Karpas-422 (cell line): ENCODE data around the gene SON. TPM values are rescaled to one million over a fixed set of nuclear protein-coding genes. Genes with fewer than 3 reads are reported as not detected.
"Not testable (repeated sequence)": the region's sequence is repeated elsewhere in the genome, so short reads cannot be mapped to it uniquely, and the experiment has no call there.

ENCODE experiments used
- DNase-seq: peaks from one replicate; pipeline ENCODE4 v3.0.0-alpha.2; 2015
- H2AFZ ChIP-seq: fragments of 200-600 bp; sonication (generic); 2 replicates; pipeline ENCODE4 v1.6.1; 2014; ENCODE audit warnings: antibody characterized with exemption, low read length, mixed read lengths
- H3K27ac ChIP-seq: fragments of 200-600 bp; sonication (generic); 2 replicates; pipeline ENCODE4 v1.5.1; 2014; ENCODE audit warnings: mild to moderate bottlenecking, low read length, moderate library complexity
- H3K27me3 ChIP-seq: fragments of 200-600 bp; sonication (generic); 2 replicates; pipeline ENCODE4 v1.6.1; 2014; ENCODE audit warnings: low read length, mixed read lengths
- H3K36me3 ChIP-seq: fragments of 200-600 bp; sonication (generic); 2 replicates; pipeline ENCODE4 v1.6.1; 2014; ENCODE audit warnings: low read length, mixed read lengths; ENCODE audit not compliant: insufficient read depth
- H3K4me1 ChIP-seq: fragments of 200-600 bp; sonication (generic); 2 replicates; pipeline ENCODE4 v1.6.1; 2014; ENCODE audit warnings: mild to moderate bottlenecking, low read length, mixed read lengths
- H3K4me2 ChIP-seq: fragments of 200-600 bp; sonication (generic); 2 replicates; pipeline ENCODE4 v1.6.1; 2014; ENCODE audit warnings: low read length, low read depth, mild to moderate bottlenecking; ENCODE audit not compliant: poor library complexity, severe bottlenecking
- H3K4me3 ChIP-seq: fragments of 200-600 bp; sonication (generic); 2 replicates; pipeline ENCODE4 v1.5.1; 2014; ENCODE audit warnings: mild to moderate bottlenecking, antibody characterized with exemption, low read length, mixed read lengths
- H3K79me2 ChIP-seq: fragments of 200-600 bp; sonication (generic); 2 replicates; pipeline ENCODE4 v1.6.1; 2014; ENCODE audit warnings: mild to moderate bottlenecking, low read length, mixed read lengths
- H3K9ac ChIP-seq: fragments of 200-600 bp; sonication (generic); 2 replicates; pipeline ENCODE4 v1.6.0; 2014; ENCODE audit warnings: low read length
- H3K9me2 ChIP-seq: fragments of 200-600 bp; sonication (generic), shearing (Covaris generic); replicated peaks from 2 replicates; pipeline ENCODE4 v1.6.0; 2014; ENCODE audit warnings: mild to moderate bottlenecking, low read length, moderate library complexity; ENCODE audit not compliant: insufficient read depth
- H3K9me3 ChIP-seq: fragments of 300-700, 200-600 bp; sonication (generic); 2 replicates; pipeline ENCODE4 v1.6.1; 2014; ENCODE audit warnings: low read length, mixed read lengths
- H4K20me1 ChIP-seq: fragments of 200-600 bp; sonication (generic); 2 replicates; pipeline ENCODE4 v1.6.1; 2014; ENCODE audit warnings: mild to moderate bottlenecking, antibody characterized with exemption, low read length, low read depth; ENCODE audit not compliant: insufficient read depth
- total RNA-seq: library from RNA; depleted of rRNA; stranded (reverse); fragments of >200 nt; shearing (Covaris generic); gene quantifications from 2 replicates; pipeline ENCODE4 v1.2.3, GENCODE V29; 2014; ENCODE audit warnings: low replicate concordance; rRNA removed

SON gene
- total RNA-seq = 121 and 159 TPM in 2 replicates

DNA sequence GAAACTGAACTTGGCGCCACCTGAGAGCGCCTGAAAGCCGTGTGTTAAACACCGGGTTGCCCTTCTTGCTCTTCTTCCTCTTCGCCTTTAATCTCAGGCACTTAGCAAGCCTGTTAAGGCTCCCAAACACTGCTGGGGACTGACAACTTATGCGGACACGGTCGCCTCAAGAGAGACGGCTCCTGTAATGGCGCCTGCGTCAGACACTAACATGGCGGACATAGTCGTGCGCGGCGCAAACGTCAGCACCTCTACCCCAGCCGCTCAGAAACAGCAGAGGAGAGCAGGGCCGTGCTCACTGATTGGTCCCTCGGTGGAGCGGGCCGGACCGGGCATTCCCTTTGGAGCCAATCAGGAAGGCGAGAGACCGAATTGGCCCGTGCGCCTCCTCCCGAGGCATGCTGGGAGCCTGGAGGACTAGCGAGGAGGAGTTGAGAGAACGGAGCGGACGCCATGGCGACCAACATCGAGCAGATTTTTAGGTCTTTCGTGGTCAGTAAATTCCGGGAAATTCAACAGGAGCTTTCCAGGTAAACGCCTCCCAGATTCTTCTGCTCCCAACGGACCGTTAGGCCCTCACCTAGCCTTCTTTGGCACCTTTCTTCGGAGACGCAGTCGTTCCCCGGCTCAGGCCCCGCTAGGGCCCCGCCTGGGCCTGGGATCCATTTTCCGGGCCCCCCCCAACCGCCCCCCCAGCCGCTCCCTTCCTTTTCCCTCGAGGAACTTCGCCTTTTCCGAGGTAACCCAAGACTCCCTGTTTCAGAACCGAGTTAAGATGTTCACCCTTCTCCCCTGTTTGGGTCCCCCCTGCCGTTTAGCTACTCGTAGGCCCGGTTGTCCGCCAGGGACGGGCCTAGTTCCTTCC is at the start of gene SON:
Gene SON, plus strand, starts transcription at position 399 of the 865 bp plus-strand sequence. Its CDS starts 55 bp downstream, at position 454.
- no peaks in the 10 kb centered on the region for H3K27me3 ChIP-seq
- H3K27ac ChIP-seq = peak within 1 kb of the TSS; percentile 96
- DNase-seq = peak; percentile 99
- H3K36me3 ChIP-seq = peaks cover 51% of the 10 kb centered on the region
- H3K4me1 ChIP-seq = peaks cover 30% of the 10 kb centered on the region
- peak within 1 kb of the TSS; percentile 83 for H3K4me3 ChIP-seq
- peaks cover 29% of the 10 kb centered on the region for H4K20me1 ChIP-seq
- H3K79me2 ChIP-seq = peaks cover 92% of the 10 kb centered on the region
- H3K9me3 ChIP-seq = no peaks in the 10 kb centered on the region
- peak within 1 kb of the TSS; percentile 35; the same call in 1 of the 2 replicates for H2AFZ ChIP-seq
- no peaks in the 10 kb centered on the region for H3K9me2 ChIP-seq
- H3K4me2 ChIP-seq = peak within 1 kb of the TSS; percentile 96
- H3K9ac ChIP-seq = peak within 1 kb of the TSS; percentile 97

DNA sequence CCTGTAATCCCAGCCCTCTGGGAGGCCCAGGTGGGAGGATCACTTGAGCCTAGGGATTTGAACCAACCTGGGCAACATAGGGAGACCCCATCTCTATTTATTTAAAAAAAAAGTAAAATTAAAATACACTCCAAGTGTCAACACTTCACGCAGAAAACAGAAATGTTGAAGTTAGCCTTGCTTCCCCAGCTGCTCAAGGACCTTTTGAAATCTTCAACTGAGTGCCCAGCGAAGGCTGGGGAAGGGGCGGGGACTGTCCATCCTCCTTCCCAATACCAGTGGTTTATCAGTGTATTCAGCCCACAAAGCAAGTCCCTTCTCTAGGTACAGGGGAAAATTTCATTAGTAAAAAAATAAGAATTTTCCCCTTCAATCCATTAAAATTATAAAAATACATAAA is 49.1 kb upstream of the SON start:
- no peak overlapping the region for H3K9ac ChIP-seq
- H4K20me1 ChIP-seq = no peaks in the 10 kb centered on the region
- H3K4me1 ChIP-seq = peaks cover 11% of the 10 kb centered on the region
- H2AFZ ChIP-seq = no peak overlapping the region
- H3K9me3 ChIP-seq = no peaks in the 10 kb centered on the region
- DNase-seq = no peak
- no peaks in the 10 kb centered on the region for H3K9me2 ChIP-seq
- no peak overlapping the region for H3K4me3 ChIP-seq
- H3K79me2 ChIP-seq = no peaks in the 10 kb centered on the region
- no peaks in the 10 kb centered on the region for H3K36me3 ChIP-seq
- H3K4me2 ChIP-seq = no peak overlapping the region
- H3K27me3 ChIP-seq = no peaks in the 10 kb centered on the region
- H3K27ac ChIP-seq = no peak overlapping the region

- H2AFZ ChIP-seq = no peak overlapping the region
- no peak overlapping the region for H3K4me3 ChIP-seq
These were observed 47.1 kb upstream of the SON start for GRCh38 chr21:33495743-33496142.

DNA sequence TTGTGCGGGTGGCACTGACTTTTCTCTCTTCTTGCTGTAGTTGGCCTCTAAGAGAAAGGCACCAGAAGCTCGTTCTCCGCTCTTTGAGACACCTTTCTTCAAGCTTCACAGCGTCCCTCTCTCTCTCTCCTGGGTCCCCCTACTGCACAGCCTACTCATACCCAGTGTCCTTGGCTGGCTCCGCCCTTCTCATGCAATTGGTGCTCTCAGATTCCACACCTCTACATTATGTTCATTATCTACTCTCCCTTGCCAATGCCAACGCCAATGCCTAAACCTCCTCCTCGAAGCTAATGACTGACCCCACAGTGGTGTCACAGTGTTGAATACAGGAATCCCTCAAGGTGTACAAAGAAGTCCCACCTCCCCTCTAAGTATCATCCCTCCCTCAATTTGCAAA is 46.5 kb upstream of the SON start:
- Histone ChIP-seq H3K4me3 (no peak overlapping the region), H3K9ac (no peak overlapping the region), H3K4me1 (peaks cover 5% of the 10 kb centered on the region), H3K27me3 (no peaks in the 10 kb centered on the region), H3K27ac (no peak overlapping the region), H3K9me2 (no peaks in the 10 kb centered on the region), H3K9me3 (no peaks in the 10 kb centered on the region), H2AFZ (no peak overlapping the region), H3K79me2 (no peaks in the 10 kb centered on the region), H4K20me1 (no peaks in the 10 kb centered on the region), H3K36me3 (no peaks in the 10 kb centered on the region), H3K4me2 (no peak overlapping the region)
- peak; percentile 59 for DNase-seq

More at GRCh38 chr21:33495743-33496142, 47.1 kb upstream of the SON start:
- no peaks in the 10 kb centered on the region for H3K36me3 ChIP-seq
- no peak overlapping the region for H3K4me2 ChIP-seq
- no peaks in the 10 kb centered on the region for H3K9me3 ChIP-seq
- H3K4me1 ChIP-seq = peaks cover 9% of the 10 kb centered on the region
- no peaks in the 10 kb centered on the region for H3K27me3 ChIP-seq
- no peak overlapping the region for H3K27ac ChIP-seq
- no peak overlapping the region for H3K9ac ChIP-seq
- no peak for DNase-seq
- no peaks in the 10 kb centered on the region for H4K20me1 ChIP-seq
- no peaks in the 10 kb centered on the region for H3K9me2 ChIP-seq
- no peaks in the 10 kb centered on the region for H3K79me2 ChIP-seq

GRCh38 chr21:33505833-33506232 is 37.0 kb upstream of the SON start:
- H3K4me2 ChIP-seq = no peak overlapping the region
- H3K9ac ChIP-seq = no peak overlapping the region
- DNase-seq = no peak
- H3K27me3 ChIP-seq = no peaks in the 10 kb centered on the region
- H3K4me1 ChIP-seq = no peaks in the 10 kb centered on the region
- no peaks in the 10 kb centered on the region for H3K9me3 ChIP-seq
- no peaks in the 10 kb centered on the region for H3K79me2 ChIP-seq
- no peaks in the 10 kb centered on the region for H3K9me2 ChIP-seq
- H3K36me3 ChIP-seq = peaks cover 68% of the 10 kb centered on the region
- no peaks in the 10 kb centered on the region for H4K20me1 ChIP-seq
- H2AFZ ChIP-seq = no peak overlapping the region
- no peak overlapping the region for H3K27ac ChIP-seq
- no peak overlapping the region for H3K4me3 ChIP-seq

DNA sequence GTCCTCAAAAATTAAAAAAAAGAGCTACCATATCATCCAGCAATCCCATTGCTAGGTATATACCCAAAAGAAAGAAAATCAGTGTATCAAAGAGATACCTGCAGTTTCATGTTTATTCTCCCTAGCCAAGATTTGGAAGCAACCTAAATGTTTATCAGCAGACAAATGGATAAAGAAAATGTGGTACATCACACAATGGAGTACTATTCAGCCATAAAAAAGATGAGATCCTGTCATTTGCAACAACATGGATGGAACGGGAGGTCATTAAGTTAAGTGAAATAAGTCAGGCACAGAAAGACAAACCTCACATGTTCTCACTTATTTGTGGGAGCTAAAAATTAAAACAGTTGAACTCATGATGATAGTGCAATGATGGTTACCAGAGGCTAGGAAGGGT is 35.8 kb upstream of the SON start:
- not testable (repeated sequence) for H3K4me1 ChIP-seq, H3K9me3 ChIP-seq, H3K27ac ChIP-seq, H3K4me2 ChIP-seq, H2AFZ ChIP-seq, H3K27me3 ChIP-seq, H4K20me1 ChIP-seq, DNase-seq, H3K9me2 ChIP-seq, H3K9ac ChIP-seq, H3K79me2 ChIP-seq, H3K4me3 ChIP-seq
- peaks cover 79% of the 10 kb centered on the region for H3K36me3 ChIP-seq

DNA sequence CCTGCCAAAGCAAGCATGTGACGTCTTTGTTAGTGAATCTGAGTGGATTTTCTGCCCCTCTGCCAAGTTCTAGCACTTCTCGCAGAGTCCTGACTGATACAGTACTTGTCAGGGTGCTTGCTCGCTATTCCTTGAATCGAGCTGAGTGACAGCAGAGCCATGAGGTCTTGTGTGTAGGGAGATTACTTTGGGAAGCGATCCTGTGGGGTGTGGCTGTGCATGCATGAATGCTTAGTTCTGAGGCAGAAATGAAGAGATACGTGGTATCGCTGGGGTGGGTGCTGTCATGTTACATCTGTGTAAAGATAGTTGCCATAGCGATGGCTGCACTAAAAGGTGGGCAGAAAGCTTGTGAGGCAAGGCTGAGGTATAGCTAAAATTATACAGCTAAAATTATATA is 32.0 kb upstream of the SON start:
- no peaks in the 10 kb centered on the region for H3K27me3 ChIP-seq
- H3K36me3 ChIP-seq = peaks cover 76% of the 10 kb centered on the region
- no peaks in the 10 kb centered on the region for H3K9me2 ChIP-seq

GRCh38 chr21:33511639-33512038 is 31.2 kb upstream of the SON start:
- H3K4me2 ChIP-seq = no peak overlapping the region
- H4K20me1 ChIP-seq = no peaks in the 10 kb centered on the region
- H3K9me3 ChIP-seq = no peaks in the 10 kb centered on the region
- no peak overlapping the region for H3K9ac ChIP-seq
- H3K9me2 ChIP-seq = no peaks in the 10 kb centered on the region
- no peak overlapping the region for H2AFZ ChIP-seq
- H3K79me2 ChIP-seq = no peaks in the 10 kb centered on the region
- peaks cover 76% of the 10 kb centered on the region for H3K36me3 ChIP-seq
- H3K4me1 ChIP-seq = no peaks in the 10 kb centered on the region
- DNase-seq = no peak
- no peak overlapping the region for H3K27ac ChIP-seq
- no peaks in the 10 kb centered on the region for H3K27me3 ChIP-seq
- no peak overlapping the region for H3K4me3 ChIP-seq

More for the DNA sequence above, 32.0 kb upstream of the SON start:
- Histone ChIP-seq H2AFZ (no peak overlapping the region), H3K4me2 (no peak overlapping the region), H3K79me2 (no peaks in the 10 kb centered on the region), H3K9ac (no peak overlapping the region), H4K20me1 (no peaks in the 10 kb centered on the region), H3K9me3 (no peaks in the 10 kb centered on the region), H3K4me3 (no peak overlapping the region), H3K4me1 (no peaks in the 10 kb centered on the region), H3K27ac (no peak overlapping the region)
- DNase-seq = no peak
